Activated CD4-positive, alpha-beta T cell treated with anti-CD3 and anti-CD28 coated beads, Interleukin-2, amount 50 U/mL, for 24 hours (primary cell): Measurements from ENCODE around the gene PRDM11.

ENCODE experiments used
- DNase-seq, 2 donors: peaks; one replicate each; pipeline ENCODE4 v3.0.0-alpha.2; 2020; ENCODE audit warnings: low read depth in 1 of 2, low spot score in 1 of 2

PRDM11 gene

GRCh38 chr11:45141631-45142030, 4.8 kb upstream of the PRDM11 start:
- DNase-seq, result no peak

GRCh38 chr11:45142241-45143055, 4.0 kb upstream of the PRDM11 start:
- DNase-seq, result no peak

GRCh38 chr11:45143494-45143893, 2.9 kb upstream of the PRDM11 start:
- no peak for DNase-seq

- DNase-seq, result no peak
These were observed 2.0 kb upstream of the PRDM11 start for GRCh38 chr11:45144126-45145082.

- DNase-seq, result no peak
These were observed 1.4 kb upstream of the PRDM11 start for GRCh38 chr11:45145083-45145378.

- no peak for DNase-seq
These were observed 914 bp upstream of the PRDM11 start for GRCh38 chr11:45145379-45146071.

GRCh38 chr11:45147017-45147728, 734 bp downstream of the PRDM11 start:
- DNase-seq, result peak; percentile 78 to 88

- no peak for DNase-seq
These were observed 1.6 kb downstream of the PRDM11 start for GRCh38 chr11:45147891-45148675.

- DNase-seq, result no peak
These were observed 3.1 kb downstream of the PRDM11 start for GRCh38 chr11:45149483-45150056.

- no peak for DNase-seq
These were observed 3.9 kb downstream of the PRDM11 start for GRCh38 chr11:45150301-45150700.

GRCh38 chr11:45150943-45151342, 4.5 kb downstream of the PRDM11 start:
- DNase-seq, result no peak

- DNase-seq, result no peak
These were observed 5.0 kb downstream of the PRDM11 start for GRCh38 chr11:45151362-45151982.

- DNase-seq, result no peak
These were observed 6.5 kb downstream of the PRDM11 start for GRCh38 chr11:45152740-45153595.

GRCh38 chr11:45154276-45154675, 7.8 kb downstream of the PRDM11 start:
- DNase-seq, result no peak

- DNase-seq, result no peak
These were observed 8.7 kb downstream of the PRDM11 start for GRCh38 chr11:45155058-45155551.

- no peak for DNase-seq
These were observed 9.3 kb downstream of the PRDM11 start for GRCh38 chr11:45155627-45156180.

- DNase-seq, result no peak
These were observed 9.8 kb downstream of the PRDM11 start for GRCh38 chr11:45156201-45156600.

GRCh38 chr11:45156741-45157140, 10.3 kb downstream of the PRDM11 start:
- DNase-seq, result no peak
